NCI-H2107 treated with DMSO at 0.1 percent for 48 hours (cell line): ENCODE results near the gene BMP8B.
"Not testable (repeated sequence)": the region's sequence is repeated elsewhere in the genome, so short reads cannot be mapped to it uniquely, and the experiment has no call there.

Experiments
- DNase-seq: peaks from one replicate; lab custom pipeline; 2025; ENCODE audit not compliant: unreplicated experiment; lab: John Stamatoyannopoulos, UW

Gene BMP8B

GRCh38 chr1:39788758-39789570 is at the start of gene BMP8B:
TSS of gene BMP8B (minus strand) at chr1:39788865. CDS start at chr1:39788485, 380 bp downstream.
- peak; percentile 100 for DNase-seq

- DNase-seq, result no peak
Measured at GRCh38 chr1:39836595-39837110, 48.0 kb upstream of the BMP8B start.

- no peak for DNase-seq
Measured at GRCh38 chr1:39835935-39836594, 47.4 kb upstream of the BMP8B start.

- no peak for DNase-seq
Measured at GRCh38 chr1:39835110-39835509, 46.4 kb upstream of the BMP8B start.

GRCh38 chr1:39833621-39834385 is 45.1 kb upstream of the BMP8B start:
- no peak for DNase-seq

- peak; percentile 100 for DNase-seq
Measured at GRCh38 chr1:39833121-39833520, 44.5 kb upstream of the BMP8B start.

GRCh38 chr1:39832294-39832693 is 43.6 kb upstream of the BMP8B start:
- DNase-seq, result peak; percentile 99

- DNase-seq, result no peak
Measured at GRCh38 chr1:39829791-39830533, 41.3 kb upstream of the BMP8B start.

GRCh38 chr1:39828734-39829133 is 40.1 kb upstream of the BMP8B start:
- no peak for DNase-seq

- DNase-seq, result not testable (repeated sequence)
Measured at GRCh38 chr1:39828255-39828654, 39.6 kb upstream of the BMP8B start.

- DNase-seq, result peak; percentile 100
Measured at GRCh38 chr1:39827201-39827600, 38.5 kb upstream of the BMP8B start.

- DNase-seq, result peak; percentile 100
Measured at GRCh38 chr1:39826583-39826982, 37.9 kb upstream of the BMP8B start.

- DNase-seq, result no peak
Measured at GRCh38 chr1:39825432-39825941, 36.8 kb upstream of the BMP8B start.

- DNase-seq, result not testable (repeated sequence)
Measured at GRCh38 chr1:39823450-39823849, 34.8 kb upstream of the BMP8B start.

GRCh38 chr1:39822146-39822545 is 33.5 kb upstream of the BMP8B start:
- no peak for DNase-seq

- DNase-seq, result no peak
Measured at GRCh38 chr1:39819091-39819812, 30.6 kb upstream of the BMP8B start.

GRCh38 chr1:39818482-39818881 is 29.8 kb upstream of the BMP8B start:
- DNase-seq, result no peak

GRCh38 chr1:39817091-39817932 is 28.6 kb upstream of the BMP8B start:
- peak; percentile 100 for DNase-seq
